Measurements from ENCODE around the gene CNTNAP2. TPM values are rescaled to one million over a fixed set of nuclear protein-coding genes. Genes with fewer than 3 reads are reported as not detected.

The CNTNAP2 gene
- total and polyA plus RNA-seq, 2 of the 13 experiments (the other 11 are each of a cell fraction or from before 2014, with no cell fraction given) = 0.40 to 0.42 TPM

GRCh38 chr7:148021507-148022045, 1905.0 kb downstream of the CNTNAP2 start:
- in situ Hi-C loops (cut with HindIII; ENCODE audit: extremely low pct_ligation_motif_present, low pct_unique_long_range_greater_than_20kb) = no loop called here
- no TSS peak for BruUV-seq (replicated peaks)
- CTCF ChIA-PET (ENCODE audit: low intra/inter-chr PET ratio, low total read pairs) = no interaction called here

GRCh38 chr7:148022832-148023231, 1906.2 kb downstream of the CNTNAP2 start:
- H3K27me3 ChIP-seq (ENCODE audit: control insufficient read depth in 1 of 2, insufficient read depth in 2 of 2, low read length in 2 of 2) = 0 out of 5 replicates have a peak, but pooled peaks cover 0 to 4% of the 10 kb centered on the region in 2 experiments
- no peak for DNase-seq (ENCODE audit: low spot score)
- H3K4me3 ChIP-seq (replicated peaks in 1 of 3; ENCODE audit: insufficient read depth in 1 of 3, low read depth in 2 of 3, low read length in 3 of 3) = no peak overlapping the region
- WGBS (ENCODE audit: low lambda C conversion rate) = 40% methylated on average over 9 of the region's 9 CpGs
- in situ Hi-C loops (cut with HindIII; ENCODE audit: extremely low pct_ligation_motif_present, low pct_unique_long_range_greater_than_20kb) = no loop called here
- no peaks in the 10 kb centered on the region for H3K79me2 ChIP-seq (ENCODE audit: insufficient read depth, low read length)
- no TSS peak for BruUV-seq (replicated peaks)
- ATAC-seq = no peak
- H3K9me3 ChIP-seq (ENCODE audit: low read length) = no peaks in the 10 kb centered on the region
- no peaks in the 10 kb centered on the region for H4K20me1 ChIP-seq (ENCODE audit: insufficient read depth, low read length)
- no peak for FAIRE-seq
- H3K4me2 ChIP-seq (ENCODE audit: low read depth, low read length) = no peak overlapping the region
- H2AFZ ChIP-seq (ENCODE audit: low read length) = no peak overlapping the region
- no peak overlapping the region for H3K9ac ChIP-seq (ENCODE audit: insufficient read depth, low read depth, low read length)
- H3K4me1 ChIP-seq (ENCODE audit: insufficient read depth, low read length) = no peaks in the 10 kb centered on the region
- intact Hi-C loops (cut with micrococcal nuclease; ENCODE audit: unreplicated experiment) = no loop called here
- no peaks in the 10 kb centered on the region for H3K36me3 ChIP-seq (replicated peaks in 1 of 2; ENCODE audit: control insufficient read depth in 1 of 2, insufficient read depth in 2 of 2, low read length in 2 of 2)
- ChIA-PET CTCF (ENCODE audit: low intra/inter-chr PET ratio, low total read pairs) (no interaction called here), POLR2A (no interaction called here)
- no peak overlapping the region for H3K27ac ChIP-seq (ENCODE audit: extremely low read length, insufficient read depth, low read length)
- TF ChIP-seq MYNN (CRISPR knock-in tag; IDR thresholded peaks at IDR 0.05; ENCODE audit: low read depth) = no peak
- TF ChIP-seq PAXIP1 (CRISPR knock-in tag; conservative IDR thresholded peaks at IDR 0.05) = no peak
- TF ChIP-seq ZNF432 (CRISPR knock-in tag; IDR thresholded peaks at IDR 0.05; ENCODE audit: borderline replicate concordance) = no peak
- TF ChIP-seq ONECUT2 (CRISPR knock-in tag; IDR thresholded peaks at IDR 0.05) = no peak
- no peak for TF ChIP-seq E2F2 (CRISPR knock-in tag; IDR thresholded peaks at IDR 0.05; ENCODE audit: borderline replicate concordance)
- TF ChIP-seq AHR (CRISPR knock-in tag; IDR thresholded peaks at IDR 0.05) = no peak
- TF ChIP-seq NAIF1 (CRISPR knock-in tag; IDR thresholded peaks at IDR 0.05; ENCODE audit: borderline replicate concordance) = no peak
- no peak for TF ChIP-seq ZBTB7A (CRISPR knock-in tag; IDR thresholded peaks at IDR 0.05)

More at GRCh38 chr7:148021507-148022045, 1905.0 kb downstream of the CNTNAP2 start:
- no peak for TF ChIP-seq HIC2 (CRISPR knock-in tag; IDR thresholded peaks at IDR 0.05; ENCODE audit: low read depth)
- no peak for TF ChIP-seq HOXA9 (CRISPR knock-in tag; IDR thresholded peaks at IDR 0.05; ENCODE audit: borderline replicate concordance)
- TF ChIP-seq MIER2 (CRISPR knock-in tag; IDR thresholded peaks at IDR 0.05) = no peak
- TF ChIP-seq SATB2 (CRISPR knock-in tag; IDR thresholded peaks at IDR 0.05) = no peak
- H3K9ac ChIP-seq (ENCODE audit: insufficient read depth, low read depth, low read length) = no peak overlapping the region
- FAIRE-seq (no peak), ATAC-seq (no peak), DNase-seq (ENCODE audit: low spot score) (no peak)
- no peaks in the 10 kb centered on the region for H3K9me3 ChIP-seq (ENCODE audit: low read length)
- no peaks in the 10 kb centered on the region for H3K4me1 ChIP-seq (ENCODE audit: insufficient read depth, low read length)
- POLR2A ChIA-PET = no interaction called here
- 51% methylated on average over 12 of the region's 17 CpGs for WGBS (ENCODE audit: low lambda C conversion rate)
- no peaks in the 10 kb centered on the region for H3K79me2 ChIP-seq (ENCODE audit: insufficient read depth, low read length)
- H2AFZ ChIP-seq (ENCODE audit: low read length) = no peak overlapping the region
- H3K36me3 ChIP-seq (replicated peaks in 1 of 2; ENCODE audit: control insufficient read depth in 1 of 2, insufficient read depth in 2 of 2, low read length in 2 of 2) = no peaks in the 10 kb centered on the region
- H4K20me1 ChIP-seq (ENCODE audit: insufficient read depth, low read length) = no peaks in the 10 kb centered on the region
- H3K4me2 ChIP-seq (ENCODE audit: low read depth, low read length) = no peak overlapping the region
- H3K4me3 ChIP-seq (replicated peaks in 1 of 3; ENCODE audit: insufficient read depth in 1 of 3, low read depth in 2 of 3, low read length in 3 of 3) = no peak overlapping the region
- intact Hi-C loops (cut with micrococcal nuclease; ENCODE audit: unreplicated experiment) = no loop called here
- H3K27me3 ChIP-seq (ENCODE audit: control insufficient read depth in 1 of 2, insufficient read depth in 2 of 2, low read length in 2 of 2) = 0 out of 5 replicates have a peak, but pooled peaks cover 0 to 4% of the 10 kb centered on the region in 2 experiments
- H3K27ac ChIP-seq (ENCODE audit: extremely low read length, insufficient read depth, low read length) = no peak overlapping the region
